NCI-H1436 treated with DMSO at 0.1 percent for 48 hours (cell line): ENCODE measurements around the gene SLC37A3.

Experiments
- DNase-seq: peaks from one replicate; lab custom pipeline; 2025; lab: John Stamatoyannopoulos, UW

The SLC37A3 gene

DNA sequence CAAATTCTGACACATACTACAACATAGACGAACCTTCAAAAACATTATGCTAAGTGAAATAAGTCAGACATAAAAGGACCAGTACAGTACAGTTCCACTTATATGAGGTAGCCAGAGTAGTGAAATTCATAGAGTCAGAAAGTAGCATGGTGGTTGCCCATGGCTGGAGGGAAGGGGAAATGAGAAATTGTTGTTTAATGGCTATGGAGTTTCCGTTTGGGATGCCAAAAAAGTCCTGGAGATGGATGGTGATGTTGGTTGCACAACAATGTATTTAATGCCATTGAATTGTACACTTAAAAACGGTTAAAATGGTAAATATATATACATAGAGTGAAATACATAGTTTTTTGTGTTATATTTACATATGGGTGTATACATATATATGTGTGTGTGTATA is 2.1 kb upstream of the SLC37A3 start:
- DNase-seq: no peak

DNA sequence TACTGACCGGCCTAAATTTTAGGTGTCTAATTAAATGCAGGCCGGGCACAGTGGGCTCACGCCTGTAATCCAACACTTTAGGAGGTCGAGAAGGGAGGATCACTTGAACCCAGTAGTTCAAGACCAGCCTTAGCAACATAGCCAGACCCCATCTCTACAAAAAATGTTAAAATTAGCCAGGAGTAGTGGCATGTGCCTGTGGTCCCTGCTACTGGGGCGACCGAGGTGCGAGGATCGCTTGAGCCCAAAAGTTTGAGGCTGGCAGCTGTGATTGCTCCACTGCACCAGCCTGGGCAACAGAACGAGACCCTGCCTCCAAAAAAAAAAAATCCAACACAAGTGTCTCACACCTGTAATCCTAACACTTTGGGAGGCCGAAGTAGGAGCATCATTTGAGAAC is 491 bp upstream of the SLC37A3 start:
- no peak for DNase-seq

- DNase-seq: no peak
These were observed 4.5 kb downstream of the SLC37A3 start for GRCh38 chr7:140393756-140394306.

DNA sequence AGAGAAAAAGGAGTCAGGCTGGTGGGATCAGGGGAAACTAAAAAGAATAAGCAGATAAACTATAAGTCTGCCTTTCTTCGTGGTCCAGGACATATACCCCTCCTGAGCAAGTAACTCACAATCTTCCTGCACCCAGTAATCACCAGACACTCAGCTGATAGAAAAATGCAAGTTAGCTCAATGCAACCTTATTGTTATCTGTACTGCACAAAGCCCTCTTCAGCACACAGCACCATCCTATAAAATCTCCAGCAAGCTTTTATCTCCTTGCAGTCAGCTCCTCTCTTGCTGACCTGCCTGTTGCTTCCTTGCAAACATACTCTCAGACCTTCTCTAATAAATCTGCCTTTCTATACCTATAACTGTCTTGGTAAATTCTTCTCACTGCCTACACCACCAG is 6.7 kb downstream of the SLC37A3 start:
- DNase-seq: no peak

GRCh38 chr7:140390466-140391190 is 7.7 kb downstream of the SLC37A3 start:
- DNase-seq: no peak

DNA sequence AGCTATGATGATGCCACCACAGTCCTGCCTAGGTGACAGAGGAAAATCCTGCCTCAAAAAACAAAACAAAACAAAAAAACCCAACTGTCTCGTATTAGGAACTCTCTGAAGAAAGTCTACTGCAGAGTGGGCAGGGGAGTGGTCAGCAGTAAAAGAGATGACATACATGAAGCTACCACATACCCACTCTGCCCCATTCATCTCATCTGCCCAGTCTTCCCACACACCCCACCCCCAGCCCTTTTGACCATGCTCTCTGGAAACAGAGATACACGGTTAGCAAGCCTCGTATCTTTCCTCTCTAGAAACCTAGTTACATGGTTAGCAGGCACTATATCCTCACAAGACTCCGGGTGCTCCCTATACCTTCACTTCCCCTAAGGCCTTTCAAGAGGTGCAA is 8.3 kb downstream of the SLC37A3 start:
- DNase-seq: no peak

GRCh38 chr7:140389445-140389844 is 8.9 kb downstream of the SLC37A3 start:
- DNase-seq: no peak

GRCh38 chr7:140384894-140385545 is 13.3 kb downstream of the SLC37A3 start:
- no peak for DNase-seq

DNA sequence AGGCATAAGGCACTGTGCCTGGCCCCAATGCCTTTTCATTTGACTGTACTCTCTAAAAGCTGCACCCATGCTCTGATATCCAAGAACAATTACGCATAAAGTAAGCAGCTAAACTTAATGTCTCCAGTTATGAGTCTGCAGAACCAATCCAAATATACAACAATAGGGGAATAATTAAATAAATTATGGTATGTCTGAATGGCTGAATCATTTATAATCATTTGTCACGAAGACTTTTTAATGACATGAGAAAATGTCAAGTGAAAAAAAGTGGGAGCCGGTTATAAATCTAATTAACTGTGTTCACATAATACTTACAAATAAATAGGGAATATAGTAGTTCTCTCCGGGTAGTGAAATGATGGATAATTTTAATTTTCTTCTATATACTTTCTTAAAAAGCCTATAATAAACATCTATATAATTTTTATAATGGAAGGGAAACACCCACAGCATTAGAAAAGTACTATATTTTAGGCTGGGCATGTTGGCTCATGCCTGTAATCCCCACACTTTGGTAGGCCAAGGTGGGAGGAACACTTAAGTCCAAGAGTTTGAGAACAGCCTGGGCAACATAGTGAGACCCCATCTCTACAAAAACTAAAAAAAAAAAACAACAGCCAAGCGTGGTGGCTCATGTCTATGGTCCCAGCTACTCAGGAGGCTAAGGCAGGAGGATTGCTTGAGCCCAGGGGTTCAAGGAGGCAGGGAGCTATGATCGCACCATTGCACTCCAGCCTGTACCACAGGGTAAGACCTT is 14.2 kb downstream of the SLC37A3 start:
- DNase-seq: no peak

- no peak for DNase-seq
These were observed 22.2 kb downstream of the SLC37A3 start for GRCh38 chr7:140375892-140376730.

- DNase-seq: no peak
These were observed 23.0 kb downstream of the SLC37A3 start for GRCh38 chr7:140375323-140375722.

GRCh38 chr7:140369294-140369693 is 29.0 kb downstream of the SLC37A3 start:
- no peak for DNase-seq

GRCh38 chr7:140367528-140367927 is 30.8 kb downstream of the SLC37A3 start:
- DNase-seq: no peak

DNA sequence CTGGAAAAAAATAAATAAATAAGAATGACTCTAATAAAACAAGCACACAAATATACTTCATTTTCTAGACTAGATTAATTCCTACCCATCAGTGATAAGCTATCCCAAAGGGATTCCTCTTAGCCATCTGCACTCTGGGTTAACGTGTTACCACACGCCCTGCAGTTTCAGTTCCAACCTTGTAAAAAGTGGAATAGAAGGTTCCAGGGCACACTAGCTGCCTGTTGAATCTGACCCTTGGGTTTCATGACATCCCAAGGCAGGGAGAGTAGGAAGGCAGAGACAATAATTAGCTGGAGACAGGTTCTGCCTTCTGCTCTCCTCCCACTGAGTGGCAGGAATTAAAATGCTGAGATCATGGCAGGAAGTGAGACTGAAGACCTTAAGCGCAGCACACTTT is 33.5 kb downstream of the SLC37A3 start:
- DNase-seq: no peak

GRCh38 chr7:140360697-140361229 is 37.6 kb downstream of the SLC37A3 start:
- no peak for DNase-seq

DNA sequence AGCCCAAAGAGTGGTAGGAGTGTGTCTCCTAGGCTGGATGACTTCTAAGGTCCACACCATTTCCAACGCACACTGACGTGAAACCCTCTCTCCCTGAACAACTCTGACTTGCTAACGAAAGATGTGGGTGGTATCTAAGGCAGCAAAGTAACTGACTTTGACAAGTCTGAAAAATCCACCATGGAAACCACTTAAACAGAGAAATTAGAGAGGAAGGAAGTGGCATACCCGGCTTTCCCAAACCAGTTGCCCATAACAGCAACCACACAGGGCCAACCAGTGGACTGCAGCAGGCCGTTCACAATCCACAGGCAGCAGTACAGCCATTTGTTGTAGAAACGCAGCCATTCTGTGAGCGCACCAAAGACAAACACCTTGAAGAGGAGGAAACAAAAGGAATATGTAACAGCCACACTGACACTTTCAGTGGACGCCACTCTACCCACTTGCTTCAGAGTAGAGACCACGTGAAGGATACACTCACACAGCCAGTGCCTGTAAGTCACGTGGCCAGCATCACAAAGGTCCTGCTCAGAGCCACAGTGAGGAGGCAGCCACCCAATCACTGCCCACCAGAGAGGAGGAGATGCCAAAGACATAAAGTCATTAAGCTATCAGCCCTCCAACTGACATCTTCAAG is 39.8 kb downstream of the SLC37A3 start:
- no peak for DNase-seq

DNA sequence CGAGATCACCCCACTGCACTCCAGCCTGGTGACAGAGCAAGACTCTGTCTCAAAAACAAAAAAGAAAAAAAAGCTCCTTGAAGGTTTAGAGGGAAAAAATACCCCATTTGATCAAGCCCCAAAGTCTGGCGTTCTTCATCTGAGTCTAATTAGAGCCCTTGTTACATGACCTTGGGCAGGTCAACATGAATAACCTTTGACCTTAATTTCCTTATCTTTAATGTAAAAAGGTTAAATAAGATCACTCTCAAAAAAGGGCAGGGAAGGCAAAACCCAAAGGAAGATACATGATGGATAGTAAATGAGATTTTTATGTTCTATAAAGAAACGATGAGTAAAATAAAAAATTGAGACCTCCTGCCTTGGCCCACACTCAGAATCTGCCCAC is 40.3 kb downstream of the SLC37A3 start:
- DNase-seq: no peak

- no peak for DNase-seq
These were observed 48.3 kb downstream of the SLC37A3 start for GRCh38 chr7:140350056-140350455.

GRCh38 chr7:140349144-140349771 is 49.1 kb downstream of the SLC37A3 start:
- DNase-seq: no peak

GRCh38 chr7:140348161-140348849 is 50.0 kb downstream of the SLC37A3 start:
- DNase-seq: no peak
